NT2/D1 (cell line): ENCODE measurements around the gene PSRC1.

ENCODE experiments used
- DNase-seq: peaks from one replicate; pipeline ENCODE4 v3.0.0-alpha.2; 2011; ENCODE audit warnings: low read depth, low spot score
- H3K27me3 ChIP-seq: 2 replicates; pipeline ENCODE4 v1.6.0; 2011; ENCODE audit warnings: mild to moderate bottlenecking; ENCODE audit not compliant: insufficient read length, insufficient read depth
- H3K36me3 ChIP-seq: 2 replicates; pipeline ENCODE4 v1.6.1; 2011; ENCODE audit warnings: mild to moderate bottlenecking, low read length, mixed read lengths; ENCODE audit not compliant: insufficient read depth, insufficient read length
- H3K4me1 ChIP-seq: 2 replicates; pipeline ENCODE4 v1.5.1; 2011; ENCODE audit not compliant: insufficient read depth, insufficient read length
- H3K4me3 ChIP-seq: 2 replicates; pipeline ENCODE4 v1.5.1; 2011; ENCODE audit warnings: low read depth; ENCODE audit not compliant: insufficient read length
- H3K9ac ChIP-seq: 2 replicates; pipeline ENCODE4 v1.6.0; 2011; ENCODE audit warnings: low read depth; ENCODE audit not compliant: insufficient read length
- H3K9me3 ChIP-seq: 2 replicates; pipeline ENCODE4 v1.5.1; 2011; ENCODE audit warnings: mild to moderate bottlenecking, low read length; ENCODE audit not compliant: insufficient read depth
- SUZ12 ChIP-seq: IDR thresholded peaks from 2 replicates; pipeline ENCODE4 v1.6.1; 2011; ENCODE audit not compliant: insufficient read length, insufficient read depth; ENCODE audit errors: extremely low read depth
- YY1 ChIP-seq: IDR thresholded peaks from 2 replicates; pipeline ENCODE4 v1.6.1; 2011; ENCODE audit not compliant: insufficient read length, insufficient read depth
- ZNF274 ChIP-seq: IDR thresholded peaks from 2 replicates; pipeline ENCODE4 v1.6.1; 2011; ENCODE audit warnings: mild to moderate bottlenecking, low read depth, low read length

Gene PSRC1

GRCh38 chr1:109263597-109264378, 19.2 kb downstream of the PSRC1 start:
- no peak for TF ChIP-seq ZNF274
- TF ChIP-seq SUZ12, result no peak
- no peak for TF ChIP-seq YY1
- H3K4me3 ChIP-seq, result no peak overlapping the region
- H3K9me3 ChIP-seq, result no peaks in the 10 kb centered on the region; the same call in 1 of the 2 replicates
- H3K36me3 ChIP-seq, result peaks cover 82% of the 10 kb centered on the region
- H3K4me1 ChIP-seq, result peaks cover 26% of the 10 kb centered on the region
- H3K27me3 ChIP-seq, result no peaks in the 10 kb centered on the region
- H3K9ac ChIP-seq, result no peak overlapping the region
- peak; percentile 77 for DNase-seq

DNA sequence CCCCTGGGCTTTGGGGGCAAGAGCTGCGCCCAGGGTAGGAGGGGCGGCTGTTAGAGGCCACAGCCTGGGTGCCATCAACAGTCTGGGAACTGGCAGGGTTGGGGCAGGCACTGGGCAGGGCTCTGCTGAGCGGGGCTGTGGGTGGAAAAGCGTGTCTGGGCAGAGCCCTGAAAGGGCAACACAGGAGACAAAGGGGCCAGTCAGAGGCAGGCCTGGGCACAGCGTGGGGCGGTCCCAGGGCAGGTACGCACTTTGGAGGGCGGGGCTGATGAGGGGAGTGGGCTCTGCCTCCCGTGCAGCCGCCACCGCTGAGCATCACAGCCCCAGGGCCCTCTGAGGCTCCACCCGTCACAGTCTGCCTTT, 19.7 kb downstream of the PSRC1 start:
- Histone ChIP-seq H3K27me3 (no peaks in the 10 kb centered on the region), H3K4me3 (no peak overlapping the region), H3K9ac (no peak overlapping the region), H3K9me3 (no peaks in the 10 kb centered on the region; the same call in 1 of the 2 replicates), H3K36me3 (peaks cover 82% of the 10 kb centered on the region), H3K4me1 (peaks cover 31% of the 10 kb centered on the region)
- no peak for DNase-seq
- TF ChIP-seq YY1 (no peak), ZNF274 (no peak), SUZ12 (no peak)

DNA sequence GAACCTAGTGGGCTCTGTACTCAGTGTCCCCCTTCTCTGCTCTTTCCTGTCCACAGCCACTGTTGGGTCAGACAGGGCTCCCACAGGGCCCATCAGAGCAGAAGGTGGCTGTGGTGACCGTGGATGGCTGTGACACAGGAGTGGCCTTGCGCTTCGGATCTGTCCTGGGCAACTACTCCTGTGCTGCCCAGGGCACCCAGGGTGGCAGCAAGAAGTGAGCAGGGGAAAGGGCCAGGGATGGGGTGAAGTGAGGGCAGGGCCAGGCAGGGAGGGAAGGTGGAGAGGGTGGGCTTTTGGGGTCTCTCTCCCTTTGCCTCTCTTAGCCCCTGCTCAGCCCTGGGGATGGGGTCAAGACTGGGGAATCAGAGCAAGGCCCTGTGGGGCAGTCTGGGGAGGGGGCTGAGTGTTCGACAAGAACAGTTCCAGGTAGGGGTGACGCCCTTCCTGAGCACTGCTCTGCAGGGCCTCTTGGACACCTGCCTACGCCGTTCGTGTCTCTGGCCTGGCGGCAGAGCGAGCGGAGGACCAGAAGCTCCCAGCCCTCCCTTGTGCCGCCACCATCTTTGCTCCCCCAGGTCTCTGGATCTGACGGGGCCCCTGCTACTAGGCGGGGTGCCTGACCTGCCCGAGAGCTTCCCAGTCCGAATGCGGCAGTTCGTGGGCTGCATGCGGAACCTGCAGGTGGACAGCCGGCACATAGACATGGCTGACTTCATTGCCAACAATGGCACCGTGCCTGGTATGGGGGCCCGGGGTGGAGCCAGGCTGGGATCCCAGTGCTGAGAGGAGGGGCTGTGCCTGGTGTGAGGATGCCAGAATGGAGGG, 20.5 kb downstream of the PSRC1 start:
- peaks cover 35% of the 10 kb centered on the region for H3K4me1 ChIP-seq
- TF ChIP-seq SUZ12, result no peak
- H3K9me3 ChIP-seq, result no peaks in the 10 kb centered on the region
- H3K9ac ChIP-seq, result peak overlapping the region; percentile 36
- no peaks in the 10 kb centered on the region for H3K27me3 ChIP-seq
- no peak overlapping the region for H3K4me3 ChIP-seq
- peaks cover 77% of the 10 kb centered on the region for H3K36me3 ChIP-seq
- DNase-seq, result no peak

DNA sequence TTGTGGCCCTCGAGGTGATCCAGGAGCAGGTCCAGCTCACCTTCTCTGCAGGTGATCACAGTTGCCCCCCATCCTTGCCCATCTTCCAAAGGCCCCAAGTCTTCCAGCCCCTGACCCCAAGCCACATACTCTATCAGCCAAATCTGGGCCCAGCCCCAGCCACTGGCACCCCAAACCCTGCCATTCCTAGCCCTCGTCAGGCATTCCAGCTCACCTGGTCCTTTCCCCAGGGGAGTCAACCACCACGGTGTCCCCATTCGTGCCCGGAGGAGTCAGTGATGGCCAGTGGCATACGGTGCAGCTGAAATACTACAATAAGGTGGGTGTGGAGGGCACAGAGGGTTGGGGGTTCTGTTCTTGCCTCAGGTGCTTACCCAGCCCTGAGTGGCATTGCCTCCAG, 21.4 kb downstream of the PSRC1 start:
- Histone ChIP-seq H3K4me1 (peaks cover 34% of the 10 kb centered on the region), H3K36me3 (peaks cover 70% of the 10 kb centered on the region), H3K27me3 (no peaks in the 10 kb centered on the region), H3K4me3 (no peak overlapping the region), H3K9me3 (no peaks in the 10 kb centered on the region), H3K9ac (no peak overlapping the region)
- TF ChIP-seq ZNF274 (no peak), SUZ12 (no peak), YY1 (no peak)
- no peak for DNase-seq

DNA sequence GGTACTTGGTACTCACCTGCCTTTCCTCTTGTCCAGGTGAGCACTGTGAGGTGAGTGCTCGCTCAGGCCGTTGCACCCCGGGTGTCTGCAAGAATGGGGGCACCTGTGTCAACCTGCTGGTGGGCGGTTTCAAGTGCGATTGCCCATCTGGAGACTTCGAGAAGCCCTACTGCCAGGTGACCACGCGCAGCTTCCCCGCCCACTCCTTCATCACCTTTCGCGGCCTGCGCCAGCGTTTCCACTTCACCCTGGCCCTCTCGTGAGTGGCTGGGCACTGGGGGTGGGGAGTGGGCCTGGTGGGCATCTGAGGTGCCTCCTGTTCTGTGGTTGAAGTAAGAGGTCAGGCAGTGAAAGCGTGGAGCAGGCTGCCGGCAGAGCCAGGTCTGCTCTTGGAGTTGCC, 21.9 kb downstream of the PSRC1 start:
- no peak for DNase-seq
- no peak for TF ChIP-seq SUZ12
- TF ChIP-seq ZNF274, result no peak
- no peak for TF ChIP-seq YY1
- Histone ChIP-seq H3K27me3 (no peaks in the 10 kb centered on the region), H3K9ac (no peak overlapping the region), H3K4me1 (peaks cover 34% of the 10 kb centered on the region), H3K9me3 (no peaks in the 10 kb centered on the region), H3K36me3 (peaks cover 67% of the 10 kb centered on the region), H3K4me3 (no peak overlapping the region)

DNA sequence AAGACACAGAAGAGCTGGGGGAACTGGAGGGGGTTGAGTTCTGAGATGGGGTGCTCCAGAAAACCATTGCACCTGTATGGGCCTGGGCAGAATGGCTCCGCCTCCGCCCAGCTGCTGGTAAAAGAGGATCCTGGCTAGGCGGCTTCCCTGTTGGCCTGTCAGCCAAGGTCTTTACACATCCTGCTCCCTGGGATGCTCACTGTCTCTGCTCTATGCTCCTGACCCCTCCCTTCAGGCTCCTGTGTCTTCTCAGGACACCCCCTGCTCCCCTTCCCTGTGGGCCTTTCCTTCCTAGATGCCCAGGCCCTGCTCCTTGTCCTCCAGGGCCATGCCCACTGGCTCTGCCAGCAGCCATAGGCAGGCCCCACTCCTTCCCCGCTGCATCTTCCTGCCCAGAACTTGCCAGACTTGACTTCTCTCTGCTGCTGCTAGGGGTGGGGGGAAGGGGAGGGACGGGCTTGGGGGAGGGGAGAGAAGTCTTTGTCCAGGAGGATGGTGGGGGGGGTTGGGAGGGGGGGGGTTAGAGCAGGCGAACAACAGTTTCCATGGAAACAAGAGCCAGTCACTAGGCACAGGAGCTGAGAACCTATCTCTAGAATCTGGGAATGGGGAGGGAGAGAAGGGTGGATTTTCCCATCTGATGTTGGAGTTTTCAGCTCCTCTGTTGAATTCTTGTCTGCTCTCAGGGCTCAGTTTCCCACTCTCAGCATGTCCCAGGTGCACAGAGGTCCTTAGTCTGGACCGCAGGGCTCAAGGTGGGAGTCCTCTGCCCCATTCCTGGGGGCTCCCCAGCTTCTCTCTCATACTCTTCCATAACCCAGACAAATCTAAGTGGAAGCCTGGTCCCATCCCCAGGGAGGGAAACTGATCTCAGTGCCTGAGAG, 23.0 kb downstream of the PSRC1 start:
- DNase-seq, result no peak
- Histone ChIP-seq H3K36me3 (peaks cover 56% of the 10 kb centered on the region), H3K4me1 (peaks cover 40% of the 10 kb centered on the region), H3K9me3 (no peaks in the 10 kb centered on the region), H3K27me3 (no peaks in the 10 kb centered on the region), H3K9ac (peak overlapping the region; percentile 46), H3K4me3 (no peak overlapping the region)
- TF ChIP-seq YY1 (no peak), ZNF274 (no peak), SUZ12 (no peak)
